Measurements from ENCODE around the gene CTSZ.
"Not testable (repeated sequence)": the region's sequence is repeated elsewhere in the genome, so short reads cannot be mapped to it uniquely, and the experiment has no call there.

The CTSZ gene

GRCh38 chr20:58996226-58996611, 10.8 kb downstream of the CTSZ start:
- no peak for DNase-seq (ENCODE audit: low spot score)

GRCh38 chr20:58995461-58996225, 11.4 kb downstream of the CTSZ start:
- no peak for DNase-seq (ENCODE audit: low spot score)

- no peak for DNase-seq (ENCODE audit: low spot score)
Measured at GRCh38 chr20:58994390-58995159, 12.5 kb downstream of the CTSZ start.

GRCh38 chr20:58993332-58994248, 13.5 kb downstream of the CTSZ start:
- DNase-seq (ENCODE audit: low spot score): no peak

GRCh38 chr20:58992911-58993310, 14.1 kb downstream of the CTSZ start:
- DNase-seq (ENCODE audit: low spot score): no peak

- no peak for DNase-seq (ENCODE audit: low spot score)
Measured at GRCh38 chr20:58991715-58992114, 15.3 kb downstream of the CTSZ start.

- no peak for DNase-seq (ENCODE audit: low spot score)
Measured at GRCh38 chr20:58990651-58991445, 16.2 kb downstream of the CTSZ start.

GRCh38 chr20:58989196-58989595, 17.9 kb downstream of the CTSZ start:
- DNase-seq (ENCODE audit: low spot score): no peak

- no peak for DNase-seq (ENCODE audit: low spot score)
Measured at GRCh38 chr20:58988565-58988882, 18.5 kb downstream of the CTSZ start.

GRCh38 chr20:58987790-58988564, 19.1 kb downstream of the CTSZ start:
- no peak for DNase-seq (ENCODE audit: low spot score)

- no peak for DNase-seq (ENCODE audit: low spot score)
Measured at GRCh38 chr20:58986968-58987517, 20.0 kb downstream of the CTSZ start.

- DNase-seq (ENCODE audit: low spot score): no peak
Measured at GRCh38 chr20:58986286-58986967, 20.6 kb downstream of the CTSZ start.

GRCh38 chr20:58985656-58986055, 21.4 kb downstream of the CTSZ start:
- DNase-seq (ENCODE audit: low spot score): no peak

- DNase-seq (ENCODE audit: low spot score): no peak
Measured at GRCh38 chr20:58984691-58985090, 22.4 kb downstream of the CTSZ start.

GRCh38 chr20:58983115-58983468, 24.0 kb downstream of the CTSZ start:
- DNase-seq (ENCODE audit: low spot score): not testable (repeated sequence)

GRCh38 chr20:58982406-58983114, 24.5 kb downstream of the CTSZ start:
- DNase-seq (ENCODE audit: low spot score): no peak

GRCh38 chr20:58981628-58982364, 25.3 kb downstream of the CTSZ start:
- DNase-seq (ENCODE audit: low spot score): peak; percentile 12

- DNase-seq (ENCODE audit: low spot score): peak; percentile 71
Measured at GRCh38 chr20:58980711-58981627, 26.1 kb downstream of the CTSZ start, which contains the start of gene NELFCD. Gene NELFCD, plus strand, starts transcription at chr20:58981256. Its CDS starts 54 bp downstream, at chr20:58981310.
